KMS-11 (cell line): ENCODE measurements around the gene SLC20A1.

Experiments used
- H2AFZ ChIP-seq: fragments of 200-600 bp; sonication (generic); 2 replicates; pipeline ENCODE4 v1.6.1; 2016; ENCODE audit warnings: antibody characterized with exemption, mixed run types, low read depth
- H3K27ac ChIP-seq: fragments of 200-600 bp; sonication (generic); 2 replicates; pipeline ENCODE4 v1.6.1; 2016; ENCODE audit warnings: mild to moderate bottlenecking, mixed run types
- H3K27me3 ChIP-seq: fragments of 200-600 bp; sonication (generic); 2 replicates; pipeline ENCODE4 v1.6.1; 2017; ENCODE audit warnings: mild to moderate bottlenecking, low read depth, mixed run types, moderate library complexity; ENCODE audit not compliant: insufficient read depth
- H3K36me3 ChIP-seq: fragments of 200-600 bp; sonication (generic); 2 replicates; pipeline ENCODE4 v1.6.1; 2017; ENCODE audit warnings: mild to moderate bottlenecking, mixed run types; ENCODE audit not compliant: insufficient read depth
- H3K4me1 ChIP-seq: fragments of 200-600 bp; sonication (generic); 2 replicates; pipeline ENCODE4 v1.6.1; 2016; ENCODE audit warnings: mild to moderate bottlenecking, low read depth, mixed run types; ENCODE audit not compliant: poor library complexity, severe bottlenecking
- H3K4me2 ChIP-seq: fragments of 200-600 bp; sonication (generic); 2 replicates; pipeline ENCODE4 v1.7.0; 2016; ENCODE audit warnings: mild to moderate bottlenecking, mixed run types
- H3K4me3 ChIP-seq: fragments of 200-600 bp; sonication (generic); IDR thresholded peaks from 2 replicates; pipeline ENCODE4 v1.6.1; 2017; ENCODE audit warnings: low read depth, low read length, mixed read lengths; ENCODE audit not compliant: insufficient read depth
- H3K79me2 ChIP-seq: fragments of 200-600 bp; sonication (generic); 2 replicates; pipeline ENCODE4 v1.6.1; 2016; ENCODE audit warnings: low read depth, mixed run types; ENCODE audit not compliant: insufficient read depth
- H3K9ac ChIP-seq: fragments of 200-600 bp; sonication (generic); 2 replicates; pipeline ENCODE4 v1.6.1; 2016; ENCODE audit warnings: mild to moderate bottlenecking, mixed run types
- H4K20me1 ChIP-seq: fragments of 200-600 bp; sonication (generic); 2 replicates; pipeline ENCODE4 v1.6.1; 2016; ENCODE audit warnings: mild to moderate bottlenecking, mixed run types; ENCODE audit not compliant: insufficient read depth
- CTCF ChIP-seq: fragments of 200-600 bp; sonication (generic); conservative IDR thresholded peaks from 2 replicates; pipeline ENCODE4 v1.6.1; 2017; ENCODE audit warnings: low read depth, mild to moderate bottlenecking, antibody characterized with exemption, low read length, moderate library complexity, mixed read lengths

The SLC20A1 gene

DNA sequence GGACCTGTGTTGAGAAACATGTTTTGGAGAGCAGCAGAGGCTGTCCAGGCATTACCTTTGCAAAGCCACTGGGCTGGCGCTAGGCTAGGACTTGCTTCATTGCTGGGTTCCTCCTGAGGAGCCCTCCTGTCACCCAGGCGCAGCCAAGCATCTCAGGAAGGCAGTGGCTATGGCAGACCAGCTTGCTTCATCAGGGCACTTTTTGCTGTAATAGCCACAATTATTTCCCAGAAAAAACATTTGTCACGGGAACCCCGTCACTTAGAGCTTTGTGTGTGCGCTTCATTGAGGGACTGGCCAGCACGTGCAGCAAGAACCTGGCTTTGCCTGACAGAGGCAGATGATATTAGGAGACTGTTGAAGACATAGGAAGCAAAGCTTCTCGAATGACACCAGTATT lies 36.4 kb downstream of the SLC20A1 start:
- H3K27me3 ChIP-seq: no peaks in the 10 kb centered on the region
- H3K27ac ChIP-seq: no peak overlapping the region
- H3K4me3 ChIP-seq: no peak overlapping the region
- H2AFZ ChIP-seq: no peak overlapping the region
- H3K4me2 ChIP-seq: no peak overlapping the region
- no peaks in the 10 kb centered on the region for H3K79me2 ChIP-seq
- no peak overlapping the region for H3K9ac ChIP-seq
- H4K20me1 ChIP-seq: no peaks in the 10 kb centered on the region
- no peak for TF ChIP-seq CTCF
- H3K36me3 ChIP-seq: no peaks in the 10 kb centered on the region
- H3K4me1 ChIP-seq: no peaks in the 10 kb centered on the region

DNA sequence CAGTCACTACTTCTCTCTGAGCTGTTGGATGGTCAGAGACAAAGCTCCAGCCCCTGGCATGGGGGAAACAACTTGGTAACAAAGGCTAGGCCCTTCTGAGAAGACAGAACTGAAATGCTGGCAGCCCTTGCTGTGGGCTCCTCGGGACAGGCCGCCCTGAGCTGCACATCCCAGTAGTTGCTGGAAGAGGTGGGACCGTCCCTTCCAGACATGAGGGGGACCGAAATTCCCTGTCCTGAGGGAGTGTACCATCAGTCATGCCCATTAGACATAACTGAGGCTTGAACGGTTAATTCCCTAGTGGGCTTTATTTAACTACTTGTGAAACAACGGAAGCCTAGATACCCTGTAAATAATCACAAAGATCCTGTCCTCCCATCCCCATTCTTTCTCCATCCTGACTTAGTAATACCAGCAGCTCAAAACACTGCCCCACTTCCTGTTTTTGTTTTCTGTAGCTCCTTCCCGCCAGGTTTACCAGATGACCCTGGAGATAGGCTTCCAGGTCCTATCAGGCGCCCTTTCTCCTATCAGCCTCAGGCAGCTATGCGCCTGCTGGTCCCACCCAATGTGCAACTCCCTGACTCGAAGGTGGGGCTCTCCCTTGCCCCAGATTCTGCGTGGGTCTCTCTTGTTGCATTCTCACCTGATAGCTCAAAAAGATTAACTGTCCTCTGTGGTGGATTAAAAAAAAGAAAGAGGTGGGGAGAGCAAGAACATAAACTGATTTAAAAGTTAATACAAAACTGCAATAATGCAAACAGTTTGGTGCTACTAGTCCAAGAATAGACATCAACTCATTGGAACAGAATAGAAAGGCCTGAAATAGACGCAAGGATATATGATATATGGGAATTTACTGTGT lies 38.0 kb downstream of the SLC20A1 start:
- Histone ChIP-seq H3K4me2 (no peak overlapping the region), H3K36me3 (no peaks in the 10 kb centered on the region), H3K27ac (no peak overlapping the region), H3K9ac (no peak overlapping the region), H3K4me3 (no peak overlapping the region), H3K27me3 (no peaks in the 10 kb centered on the region), H3K79me2 (no peaks in the 10 kb centered on the region), H2AFZ (no peak overlapping the region), H4K20me1 (no peaks in the 10 kb centered on the region), H3K4me1 (no peaks in the 10 kb centered on the region)
- no peak for TF ChIP-seq CTCF

DNA sequence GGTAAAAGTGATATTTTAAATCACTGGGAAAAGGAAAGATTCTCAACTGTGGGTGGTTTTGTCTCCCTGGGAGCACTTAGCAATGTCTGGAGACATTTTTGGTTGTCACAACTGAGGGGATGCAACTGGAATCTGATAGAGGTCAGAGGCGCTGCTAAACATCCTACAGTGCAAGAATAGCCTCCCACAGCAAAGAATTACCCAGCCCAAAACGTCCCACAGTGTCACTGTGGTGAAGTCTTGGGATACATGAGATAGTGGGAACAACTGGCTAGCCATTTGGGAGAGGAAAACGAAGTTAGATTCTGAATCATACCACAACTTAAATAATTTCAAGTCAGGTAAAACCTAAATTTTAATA lies 38.7 kb downstream of the SLC20A1 start:
- H3K9ac ChIP-seq: no peak overlapping the region
- H4K20me1 ChIP-seq: no peaks in the 10 kb centered on the region
- H3K36me3 ChIP-seq: no peaks in the 10 kb centered on the region
- no peak overlapping the region for H3K4me2 ChIP-seq
- H2AFZ ChIP-seq: no peak overlapping the region
- H3K27me3 ChIP-seq: no peaks in the 10 kb centered on the region
- H3K4me1 ChIP-seq: no peaks in the 10 kb centered on the region
- TF ChIP-seq CTCF: no peak
- no peak overlapping the region for H3K4me3 ChIP-seq
- no peaks in the 10 kb centered on the region for H3K79me2 ChIP-seq
- no peak overlapping the region for H3K27ac ChIP-seq

GRCh38 chr2:112685271-112685884 lies 39.6 kb downstream of the SLC20A1 start:
- Histone ChIP-seq H3K4me3 (no peak overlapping the region), H3K4me2 (no peak overlapping the region), H3K27ac (no peak overlapping the region), H3K9ac (no peak overlapping the region), H2AFZ (no peak overlapping the region), H3K36me3 (no peaks in the 10 kb centered on the region), H3K79me2 (no peaks in the 10 kb centered on the region), H3K4me1 (no peaks in the 10 kb centered on the region), H4K20me1 (no peaks in the 10 kb centered on the region), H3K27me3 (no peaks in the 10 kb centered on the region)
- TF ChIP-seq CTCF: no peak
